K562 (cell line): Measurements from ENCODE around the gene PRMT2. TPM values are rescaled to one million over a fixed set of nuclear protein-coding genes. Genes with fewer than 3 reads are reported as not detected.

Source experiments
- ATAC-seq: fragments of 200-7000 bp; cut with Tn5 transposase; 3 replicates; pipeline ENCODE4 v1.9.1; 2020; ENCODE audit warnings: moderate library complexity
- BruUV-seq: library from RNA; stranded (reverse); fragments of 400-500 nt; replicated peaks from 2 replicates; lab custom pipeline; 2021; lab: Mats Ljungman, UMichigan
- CTCF ChIA-PET: fragments of 300-600 bp; formaldehyde crosslinking; extraction: SDS; loops from one replicate; lab custom pipeline; 2021; ENCODE audit warnings: low intra/inter-chr PET ratio; lab: Yijun Ruan, JAX
- POLR2A ChIA-PET: fragments of 300-600, 350-650 bp; sonication (Branson Sonifier 250); formaldehyde crosslinking; extraction: SDS; loops from one replicate; lab custom pipeline; 2021; ENCODE audit warnings: antibody characterized with exemption, inconsistent platforms; lab: Yijun Ruan, JAX
- DNase-seq, 4 experiments: peaks; one replicate each; pipeline versions ENCODE4 v3.0.0 to v3.0.0-alpha.2; 2011 to 2018; ENCODE audit warnings: low spot score in 3 of 4, mixed read lengths in 3 of 4; ENCODE audit errors: extremely low read depth in 1 of 4
- FAIRE-seq: peaks from 2 replicates; lab custom pipeline; 2011; peaks lifted over from hg19 to GRCh38; lab: Jason Lieb, UNC
- H2AFZ ChIP-seq: 2 replicates; pipeline ENCODE4 v1.6.0; 2011; ENCODE audit warnings: low read depth, low read length, control low read depth, inconsistent platforms
- H3K27ac ChIP-seq: fragments of 200-600 bp; 3 replicates; pipeline ENCODE4 v1.8.0; 2011; ENCODE audit warnings: low read depth, mild to moderate bottlenecking, control low read depth, inconsistent platforms, low read length, moderate library complexity, mixed read lengths; ENCODE audit errors: extremely low read depth
- H3K27me3 ChIP-seq, 2 experiments: fragments of 300-600 bp in 1 of 2; 2 replicates in 1 of 2; 3 replicates in 1 of 2; pipeline versions ENCODE4 v1.6.0 to v1.8.0; 2011; ENCODE audit warnings: inconsistent platforms in 2 of 2, low read length in 2 of 2, mild to moderate bottlenecking in 1 of 2, mixed read lengths in 1 of 2, moderate library complexity in 1 of 2; ENCODE audit not compliant: control insufficient read depth in 2 of 2, insufficient read depth in 2 of 2
- H3K36me3 ChIP-seq: fragments of 300-600 bp; 3 replicates; pipeline ENCODE4 v1.8.0; 2011; ENCODE audit warnings: mild to moderate bottlenecking, low read length, inconsistent platforms; ENCODE audit not compliant: control insufficient read depth, insufficient read depth
- H3K4me1 ChIP-seq, 2 experiments: fragments of 200-600 bp in 1 of 2; replicated peaks in 1 of 2; 2 replicates in 1 of 2; 3 replicates in 1 of 2; pipeline versions ENCODE4 v1.5.1 to v1.8.0; 2011; ENCODE audit warnings: inconsistent platforms in 2 of 2, low read length in 2 of 2, mild to moderate bottlenecking in 1 of 2, mixed read lengths in 1 of 2, moderate library complexity in 1 of 2; ENCODE audit not compliant: control insufficient read depth in 2 of 2, insufficient read depth in 2 of 2
- H3K4me2 ChIP-seq: 2 replicates; pipeline ENCODE4 v1.6.1; 2011; ENCODE audit warnings: low read length, control low read depth, inconsistent platforms, mixed read lengths; ENCODE audit not compliant: insufficient read depth
- H3K4me3 ChIP-seq: fragments of 200-600 bp; sonication (generic), shearing (Covaris generic); 2 replicates; pipeline ENCODE4 v1.5.1; 2016; ENCODE audit warnings: control low read depth, inconsistent platforms
- H3K79me2 ChIP-seq: fragments of 200-600 bp; 3 replicates; pipeline ENCODE4 v1.8.0; 2011; ENCODE audit warnings: low read length, inconsistent platforms; ENCODE audit not compliant: control insufficient read depth, insufficient read depth
- H3K9ac ChIP-seq, 2 experiments: 2 replicates each; pipeline versions ENCODE4 v1.6.0 to v1.6.1; 2011; ENCODE audit warnings: low read depth in 2 of 2, low read length in 2 of 2, control low read depth in 1 of 2, inconsistent platforms in 1 of 2, mild to moderate bottlenecking in 1 of 2, mixed read lengths in 1 of 2; ENCODE audit not compliant: insufficient read depth in 1 of 2
- H3K9me1 ChIP-seq: one replicate; pipeline ENCODE4 v1.6.0; 2011; ENCODE audit warnings: inconsistent platforms, mild to moderate bottlenecking, low read length, moderate library complexity; ENCODE audit not compliant: control insufficient read depth, insufficient read depth
- H3K9me3 ChIP-seq: replicated peaks from 2 replicates; pipeline ENCODE4 v1.5.1; 2011; ENCODE audit warnings: low read depth, low read length, inconsistent platforms; ENCODE audit not compliant: control insufficient read depth, insufficient read depth
- H4K20me1 ChIP-seq: replicated peaks from 2 replicates; pipeline ENCODE4 v1.6.1; 2011; ENCODE audit warnings: low read length, inconsistent platforms, mixed read lengths; ENCODE audit not compliant: control insufficient read depth, insufficient read depth
- EGR1 ChIP-seq: fragments of 450-650 bp; conservative IDR thresholded peaks from 2 replicates; pipeline ENCODE4 v1.6.1; 2017; ENCODE audit warnings: mild to moderate bottlenecking
- WGBS: fragments of 100-300 bp; shearing (Covaris generic); methylation state at CpG from one replicate; pipeline ENCODE4 v1.1.6; 2016; ENCODE audit warnings: low coverage, mixed read lengths; ENCODE audit not compliant: insufficient coverage; ENCODE audit errors: missing lambda C conversion rate; 5-methylcytosine and 5-hydroxymethylcytosine counted together
- in situ Hi-C: fragments of 300-500 bp; cut with MboI; formaldehyde crosslinking; loops from 4 replicates; pipeline ENCODE4 v1.15.0; 2018; ENCODE audit warnings: inconsistent platforms, mixed read lengths
- intact Hi-C: fragments of 100-400 bp; cut with micrococcal nuclease; formaldehyde crosslinking; loops from 2 replicates; pipeline ENCODE4 v1.14.2; 2022
- polyA plus RNA-seq, 8 experiments: library from polyadenylated mRNA; depleted of rRNA in 4 of 8; stranded (reverse) in 5 of 8; unstranded in 3 of 8; fragments of >200 nt; fragmentation: Nextera tagmentation in 2 of 8; fragmentation: Illumina TruSeq in 1 of 8; extraction: Ambion mirVana in 2 of 8; extraction: Trizol in 1 of 8; gene quantifications; 2 replicates each; pipeline versions ENCODE4 v1.2.1 to v1.2.3, GENCODE V29; 2011 to 2014; ENCODE audit warnings: inconsistent platforms in 1 of 8, missing spikeins in 1 of 8
- total RNA-seq, 7 experiments: library from RNA; depleted of rRNA in 6 of 7; stranded (reverse); fragments of >200 nt in 6 of 7; fragmentation: Illumina TruSeq in 2 of 7; extraction: Trizol in 2 of 7; gene quantifications; 2 replicates each; pipeline versions ENCODE4 v1.2.1 to v1.2.3, GENCODE V29; 2011 to 2021; ENCODE audit warnings: low replicate concordance in 1 of 7
- TF ChIP-seq, protein P1 (sequence below): fragments of 250-450 bp; sonication (Bioruptor Pico); IDR thresholded peaks from 2 replicates; pipeline ENCODE4 v1.5.0; 2021

The PRMT2 gene
- total and polyA plus RNA-seq, 9 of the 15 experiments (the other 6 are each of a cell fraction or from before 2014, with no cell fraction given), result 37.2 to 85.7 (median 59.3) TPM

- no peaks in the 10 kb centered on the region for H3K79me2 ChIP-seq
- no TSS peak for BruUV-seq
- H3K4me1 ChIP-seq, result peaks cover 8 to 11% of the 10 kb centered on the region in 2 experiments; a peak in 3 of 5 replicates
- no peaks in the 10 kb centered on the region for H3K9me3 ChIP-seq
- TF ChIP-seq EGR1, result peak; percentile 45
- TF ChIP-seq, protein P1, sequence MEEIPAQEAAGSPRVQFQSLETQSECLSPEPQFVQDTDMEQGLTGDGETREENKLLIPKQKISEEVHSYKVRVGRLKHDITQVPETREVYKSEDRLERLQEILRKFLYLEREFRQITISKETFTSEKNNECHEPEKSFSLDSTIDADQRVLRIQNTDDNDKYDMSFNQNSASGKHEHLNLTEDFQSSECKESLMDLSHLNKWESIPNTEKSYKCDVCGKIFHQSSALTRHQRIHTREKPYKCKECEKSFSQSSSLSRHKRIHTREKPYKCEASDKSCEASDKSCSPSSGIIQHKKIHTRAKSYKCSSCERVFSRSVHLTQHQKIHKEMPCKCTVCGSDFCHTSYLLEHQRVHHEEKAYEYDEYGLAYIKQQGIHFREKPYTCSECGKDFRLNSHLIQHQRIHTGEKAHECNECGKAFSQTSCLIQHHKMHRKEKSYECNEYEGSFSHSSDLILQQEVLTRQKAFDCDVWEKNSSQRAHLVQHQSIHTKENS (CRISPR knock-in tag), result no peak
- intact Hi-C loops (no loop called here), in situ Hi-C loops (no loop called here)
- ATAC-seq (no peak), DNase-seq (peak in 2 of 4 experiments; percentile 12 to 13), FAIRE-seq (no peak)
- POLR2A ChIA-PET, result no interaction called here
- H2AFZ ChIP-seq, result no peak within 1 kb of the TSS
- peaks cover 37 to 38% of the 10 kb centered on the region in 2 experiments; a peak in 4 of 5 replicates for H3K27me3 ChIP-seq
- no peaks in the 10 kb centered on the region for H3K36me3 ChIP-seq
- no peak within 1 kb of the TSS for H3K4me3 ChIP-seq
- 12% methylated on average over 15 of the region's 15 CpGs for WGBS
- CTCF ChIA-PET, result no interaction called here
- H3K9ac ChIP-seq, result no peak within 1 kb of the TSS
- H3K4me2 ChIP-seq, result no peak within 1 kb of the TSS
- no peaks in the 10 kb centered on the region for H4K20me1 ChIP-seq
- no peaks in the 10 kb centered on the region for H3K9me1 ChIP-seq
- no peak within 1 kb of the TSS for H3K27ac ChIP-seq
These were observed 30.3 kb upstream of the PRMT2 start, which contains the start of gene S100B for GRCh38 chr21:46604975-46605766. TSS of gene S100B (minus strand) at chr21:46605082. CDS start at chr21:46602415, 2,667 bp downstream.
